Measurements from ENCODE around the gene EHD2.
"Not testable (repeated sequence)": the region's sequence is repeated elsewhere in the genome, so short reads cannot be mapped to it uniquely, and the experiment has no call there.

The EHD2 gene

DNA sequence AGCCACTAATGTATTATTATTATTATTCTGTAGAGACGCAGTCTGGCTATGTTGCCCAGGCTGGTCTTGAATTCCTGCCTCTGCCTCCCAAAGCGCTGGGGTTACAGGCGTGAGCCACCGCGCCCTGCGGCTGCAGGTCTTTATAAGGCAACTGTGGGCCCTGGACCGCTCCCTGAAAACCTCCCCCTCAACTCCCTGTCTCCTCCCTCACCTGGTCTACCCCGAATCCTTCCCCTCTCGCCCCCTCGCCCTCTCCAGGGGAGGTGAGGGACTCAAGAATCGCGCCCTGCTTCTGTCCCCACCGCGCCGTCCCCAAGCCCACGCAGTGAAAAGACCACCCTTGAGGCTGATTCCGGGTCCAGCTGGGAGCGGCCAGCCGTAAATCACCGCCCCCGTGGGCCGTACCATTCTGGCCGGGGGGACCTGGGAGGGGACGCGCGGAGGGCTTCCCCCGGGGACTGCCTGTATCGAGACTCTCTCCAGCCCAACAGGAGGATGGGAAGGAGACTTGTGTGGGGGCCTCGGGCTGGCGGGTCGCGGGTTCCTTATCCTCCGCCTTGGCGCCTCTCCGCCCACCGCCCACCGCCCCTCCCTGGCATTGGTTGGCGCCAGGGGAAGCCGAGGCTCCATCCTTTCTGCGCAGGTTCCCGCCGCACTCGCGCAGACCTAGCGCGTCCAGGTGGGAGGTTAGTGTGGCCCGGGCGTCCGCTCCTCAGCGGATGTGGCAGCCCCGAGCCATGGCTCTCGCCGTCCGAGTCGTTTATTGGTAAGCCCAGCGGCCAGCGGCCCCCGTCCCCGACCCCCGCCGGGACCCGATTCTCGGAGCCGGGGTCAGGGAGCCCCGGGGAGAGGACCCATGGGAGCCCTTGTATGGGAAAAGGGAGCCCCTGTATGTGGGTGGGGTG lies 65.1 kb downstream of the EHD2 start, which contains the start of gene SELENOW:
SELENOW (plus strand) TSS at position 655 of the 905 bp plus-strand sequence; CDS start at position 738, 83 bp downstream.
- in situ Hi-C loops (cut with HindIII; ENCODE audit: low sequenced_read_pairs) = no loop called here
- TF ChIP-seq, protein P1, sequence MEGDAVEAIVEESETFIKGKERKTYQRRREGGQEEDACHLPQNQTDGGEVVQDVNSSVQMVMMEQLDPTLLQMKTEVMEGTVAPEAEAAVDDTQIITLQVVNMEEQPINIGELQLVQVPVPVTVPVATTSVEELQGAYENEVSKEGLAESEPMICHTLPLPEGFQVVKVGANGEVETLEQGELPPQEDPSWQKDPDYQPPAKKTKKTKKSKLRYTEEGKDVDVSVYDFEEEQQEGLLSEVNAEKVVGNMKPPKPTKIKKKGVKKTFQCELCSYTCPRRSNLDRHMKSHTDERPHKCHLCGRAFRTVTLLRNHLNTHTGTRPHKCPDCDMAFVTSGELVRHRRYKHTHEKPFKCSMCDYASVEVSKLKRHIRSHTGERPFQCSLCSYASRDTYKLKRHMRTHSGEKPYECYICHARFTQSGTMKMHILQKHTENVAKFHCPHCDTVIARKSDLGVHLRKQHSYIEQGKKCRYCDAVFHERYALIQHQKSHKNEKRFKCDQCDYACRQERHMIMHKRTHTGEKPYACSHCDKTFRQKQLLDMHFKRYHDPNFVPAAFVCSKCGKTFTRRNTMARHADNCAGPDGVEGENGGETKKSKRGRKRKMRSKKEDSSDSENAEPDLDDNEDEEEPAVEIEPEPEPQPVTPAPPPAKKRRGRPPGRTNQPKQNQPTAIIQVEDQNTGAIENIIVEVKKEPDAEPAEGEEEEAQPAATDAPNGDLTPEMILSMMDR (IDR thresholded peaks at IDR 0.05; ENCODE audit: low read depth, low read length, missing control alignments) = no peak
- peak within 1 kb of the TSS; percentile 93 for H3K4me3 ChIP-seq (ENCODE audit: low read depth, low read length)
- peak; percentile 18 for DNase-seq (ENCODE audit: low read depth)

DNA sequence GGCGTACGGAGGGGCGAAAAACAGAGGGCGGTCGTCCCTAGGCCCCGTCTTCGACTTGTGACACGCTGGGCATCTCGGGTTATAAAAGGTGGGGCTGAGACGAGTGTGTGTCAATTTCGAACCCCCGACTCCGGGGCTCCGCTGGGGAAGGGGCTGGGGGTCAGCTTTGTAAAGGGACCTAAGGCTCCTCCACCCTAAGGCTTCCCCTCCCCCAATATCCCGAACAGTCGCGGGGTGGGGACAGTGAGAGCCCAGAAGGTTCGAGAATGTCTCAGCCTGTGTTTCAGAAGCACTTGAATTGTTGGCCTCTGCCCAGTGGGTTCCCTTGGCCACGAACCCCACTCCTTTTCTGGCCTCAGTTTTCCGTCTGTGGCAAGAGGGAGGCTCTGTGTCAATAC lies 65.7 kb downstream of the EHD2 start:
- peak overlapping the region; percentile 93 for H3K4me3 ChIP-seq (ENCODE audit: low read depth, low read length)
- no peak for DNase-seq (ENCODE audit: low read depth)
- TF ChIP-seq, protein P1 (IDR thresholded peaks at IDR 0.05; ENCODE audit: low read depth, low read length, missing control alignments) = no peak
- in situ Hi-C loops (cut with HindIII; ENCODE audit: low sequenced_read_pairs) = no loop called here

DNA sequence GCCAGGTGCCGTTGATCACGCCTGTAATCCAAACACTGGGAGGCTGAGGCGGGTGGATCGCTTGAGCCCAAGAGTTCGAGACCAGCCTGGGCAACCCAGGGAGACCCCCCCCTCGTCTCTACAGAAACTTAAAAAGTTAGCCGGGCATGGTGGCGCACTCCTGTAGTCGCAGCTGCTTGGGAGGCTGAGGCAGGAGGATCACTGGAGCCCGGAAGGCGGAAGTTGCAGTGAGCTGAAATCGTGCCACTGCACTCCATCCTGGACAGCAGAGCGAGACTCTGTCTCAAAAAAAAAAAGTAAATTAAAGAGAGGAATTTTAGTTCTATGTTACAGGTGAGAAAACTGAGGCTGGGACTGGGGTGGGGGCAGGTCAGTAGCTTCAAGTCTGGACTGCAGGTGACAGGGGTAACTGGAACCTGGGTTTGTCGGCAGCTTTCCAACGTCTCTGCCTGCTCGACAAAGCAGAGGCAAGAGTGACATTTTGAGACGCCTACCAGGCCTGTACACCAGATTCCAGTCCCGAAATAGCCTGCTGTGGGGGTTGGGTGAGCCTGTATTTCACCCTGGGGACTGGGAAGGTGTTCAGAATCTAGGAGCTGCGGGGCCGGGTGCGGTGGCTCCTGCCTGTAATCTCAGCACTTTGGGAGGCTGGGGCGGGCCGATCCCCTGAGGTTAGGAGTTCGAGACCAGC lies 66.4 kb downstream of the EHD2 start:
- peak overlapping the region; percentile 93 for H3K4me3 ChIP-seq (ENCODE audit: low read depth, low read length)

DNA sequence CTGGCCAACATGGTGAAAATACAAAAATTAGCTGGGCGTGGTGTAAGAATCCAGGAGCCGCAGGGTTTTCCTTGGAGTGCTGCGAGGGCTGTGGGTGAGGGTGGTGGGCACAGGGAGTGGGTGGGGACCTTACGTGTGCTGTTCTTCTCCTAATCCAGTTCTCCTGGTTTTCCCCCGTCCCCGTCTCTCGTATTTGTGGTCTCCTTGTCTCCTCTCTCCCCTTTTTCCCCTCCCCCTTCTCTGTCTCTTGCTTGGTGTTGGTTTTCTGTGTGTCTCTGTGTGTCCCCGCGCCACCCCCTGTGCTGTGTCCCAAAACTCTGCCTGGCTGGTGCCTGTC lies 67.0 kb downstream of the EHD2 start:
- peak overlapping the region; percentile 93 for H3K4me3 ChIP-seq (ENCODE audit: low read depth, low read length)
- TF ChIP-seq, protein P1 (IDR thresholded peaks at IDR 0.05; ENCODE audit: low read depth, low read length, missing control alignments) = no peak
- in situ Hi-C loops (cut with HindIII; ENCODE audit: low sequenced_read_pairs) = no loop called here
- no peak for DNase-seq (ENCODE audit: low read depth)

More for the DNA sequence above, 66.4 kb downstream of the EHD2 start:
- in situ Hi-C loops (cut with HindIII; ENCODE audit: low sequenced_read_pairs) = no loop called here
- TF ChIP-seq, protein P1 (IDR thresholded peaks at IDR 0.05; ENCODE audit: low read depth, low read length, missing control alignments) = no peak
- DNase-seq (ENCODE audit: low read depth) = no peak

DNA sequence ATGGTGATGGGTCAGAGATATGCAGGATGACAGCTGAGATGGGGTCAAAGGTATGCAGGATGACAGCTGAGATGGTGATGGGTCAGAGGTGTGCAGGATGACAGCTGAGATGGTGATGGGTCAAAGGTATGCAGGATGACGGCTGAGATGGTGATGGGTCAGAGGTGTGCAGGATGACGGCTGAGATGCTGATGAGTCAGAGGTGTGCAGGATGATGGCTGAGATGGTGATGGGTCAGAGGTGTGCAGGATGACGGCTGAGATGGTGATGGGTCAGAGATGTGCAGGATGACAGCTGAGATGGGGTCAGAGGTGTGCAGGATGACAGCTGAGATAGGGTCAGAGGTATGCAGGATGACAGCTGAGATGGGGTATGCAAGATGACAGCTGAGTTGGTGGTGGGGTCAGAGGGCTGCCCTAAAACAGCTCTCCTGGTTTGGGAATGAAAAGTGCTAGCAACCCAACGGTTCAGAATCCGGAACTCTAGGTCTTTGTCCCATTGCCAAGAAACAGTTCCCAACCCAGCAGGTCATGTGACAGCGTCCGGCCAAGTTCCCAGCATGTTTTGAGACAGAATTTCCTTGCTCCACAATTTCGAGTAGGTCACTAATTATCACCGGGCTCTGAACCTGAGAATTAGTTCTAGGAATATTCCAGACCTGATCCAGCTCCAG lies 68.5 kb downstream of the EHD2 start:
- no peak for DNase-seq (ENCODE audit: low read depth)
- in situ Hi-C loops (cut with HindIII; ENCODE audit: low sequenced_read_pairs) = no loop called here
- TF ChIP-seq, protein P1 (IDR thresholded peaks at IDR 0.05; ENCODE audit: low read depth, low read length, missing control alignments) = no peak
- no peak overlapping the region for H3K4me3 ChIP-seq (ENCODE audit: low read depth, low read length)

DNA sequence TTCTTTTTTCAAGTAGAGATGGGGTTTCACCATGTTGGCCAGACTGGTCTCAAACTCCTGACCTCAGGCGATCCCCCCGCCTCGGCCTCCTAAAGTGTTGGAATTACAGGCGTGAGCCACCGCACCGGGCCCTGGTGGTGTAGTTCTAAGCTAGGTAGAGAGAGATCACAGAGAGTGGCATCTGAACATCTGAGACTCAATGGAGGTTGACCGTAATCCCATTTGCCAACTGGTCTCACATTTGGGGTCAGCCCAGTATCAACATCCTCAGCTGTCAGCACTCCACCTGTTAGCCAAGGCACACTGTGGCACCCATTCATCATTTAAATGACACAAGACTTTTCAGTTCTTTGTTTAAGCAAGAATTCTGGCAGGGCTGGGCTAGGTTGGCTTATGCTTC lies 73.3 kb downstream of the EHD2 start:
- no peak for DNase-seq (ENCODE audit: low read depth)
- in situ Hi-C loops (cut with HindIII; ENCODE audit: low sequenced_read_pairs) = no loop called here
- TF ChIP-seq, protein P1 (IDR thresholded peaks at IDR 0.05; ENCODE audit: low read depth, low read length, missing control alignments) = no peak
- no peak overlapping the region for H3K4me3 ChIP-seq (ENCODE audit: low read depth, low read length)

DNA sequence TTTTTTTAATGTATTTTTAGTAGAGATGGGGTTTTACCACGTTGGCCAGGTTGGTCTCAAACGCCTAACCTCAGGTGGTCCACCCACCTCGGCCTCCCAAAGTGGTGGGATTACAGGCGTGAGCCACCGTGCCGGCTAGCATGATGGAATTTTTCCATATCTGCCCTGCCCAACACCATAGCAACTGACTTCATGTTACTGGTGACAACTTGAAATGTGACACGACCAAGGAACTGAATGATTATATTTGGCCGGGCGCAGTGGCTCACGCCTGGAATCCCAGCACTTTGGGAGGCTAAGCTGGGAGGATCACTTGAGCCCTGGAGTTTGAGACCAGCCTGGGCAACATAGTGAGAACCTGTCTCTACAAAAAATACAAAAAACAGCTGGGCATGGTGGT lies 74.1 kb downstream of the EHD2 start:
- DNase-seq (ENCODE audit: low read depth); H3K4me3 ChIP-seq (ENCODE audit: low read depth, low read length); in situ Hi-C loops (cut with HindIII; ENCODE audit: low sequenced_read_pairs): not testable (repeated sequence)

DNA sequence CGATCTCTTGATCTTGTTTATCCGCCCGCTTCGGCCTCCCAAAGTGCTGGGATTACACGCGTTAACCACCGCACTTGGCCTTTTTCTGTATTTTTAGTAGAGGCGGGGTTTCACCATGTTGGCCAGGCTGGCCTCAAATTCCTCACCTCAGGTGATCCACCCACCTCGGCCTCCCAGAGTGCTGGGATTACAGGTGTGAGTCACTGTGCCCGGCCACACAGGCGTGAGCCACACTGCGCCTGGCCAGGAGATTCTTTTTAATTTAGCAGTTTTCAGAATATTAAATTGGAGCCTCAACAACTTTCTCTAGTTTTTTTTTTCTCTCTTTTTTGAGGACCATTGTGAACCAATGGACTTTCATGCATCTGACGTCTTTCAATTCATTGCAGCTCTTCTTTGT lies 76.6 kb downstream of the EHD2 start:
- in situ Hi-C loops (cut with HindIII; ENCODE audit: low sequenced_read_pairs); DNase-seq (ENCODE audit: low read depth); H3K4me3 ChIP-seq (ENCODE audit: low read depth, low read length): not testable (repeated sequence)

All from astrocyte of the cerebellum (primary cell).